Measurements from ENCODE around the gene ASTN2.

- no peak for TF ChIP-seq CTCF (conservative IDR thresholded peaks at IDR 0.05)
- TF ChIP-seq ZFX (IDR thresholded peaks at IDR 0.05): no peak
Measured at GRCh38 chr9:116406469-116406868, 1008.4 kb downstream of the ASTN2 start.
